Body of pancreas (tissue), 4 donors: ENCODE data around the gene LAMA5.

Experiments used
- CTCF ChIP-seq, 7 experiments: fragments of 450-650 bp in 4 of 7; fragments of 200-600 bp in 3 of 7; sonication (generic) in 3 of 7; IDR thresholded peaks; one replicate each; pipeline ENCODE4 v1.5.1; 2016 to 2019; ENCODE audit warnings: antibody characterized with exemption in 7 of 7
- POLR2A ChIP-seq, 3 donors: fragments of 450-650 bp; IDR thresholded peaks; one replicate each; pipeline ENCODE4 v1.6.1; 2016; ENCODE audit warnings: antibody characterized with exemption in 3 of 3, mild to moderate bottlenecking in 2 of 3

GRCh38 chr20:62267543-62267942 is 99.6 kb downstream of the LAMA5 start:
- TF ChIP-seq CTCF (IDR thresholded peaks at IDR 0.05) (no peak), POLR2A (IDR thresholded peaks at IDR 0.05) (no peak)
